Prostate gland (tissue), 2 donors: ENCODE measurements around the gene FAM153A.
"Not testable (repeated sequence)": the region's sequence is repeated elsewhere in the genome, so short reads cannot be mapped to it uniquely, and the experiment has no call there.

ENCODE experiments used
- POLR2A ChIP-seq: fragments of 450-650 bp; IDR thresholded peaks from one replicate; pipeline ENCODE4 v1.6.1; 2016; ENCODE audit warnings: antibody characterized with exemption, mild to moderate bottlenecking
- POLR2AphosphoS5 ChIP-seq: sonication (generic); formaldehyde crosslinking; IDR thresholded peaks from one replicate; pipeline ENCODE4 v1.6.1; 2017; ENCODE audit warnings: antibody characterized with exemption
- TF ChIP-seq, protein P1 (sequence below), 4 experiments: fragments of 200-600 bp in 2 of 4; fragments of 450-650 bp in 2 of 4; sonication (generic) in 2 of 4; IDR thresholded peaks; 1 replicate in 3 of 4; 2 replicates in 1 of 4; pipeline ENCODE4 v1.5.1; 2016 to 2019; ENCODE audit warnings: antibody characterized with exemption in 4 of 4, mild to moderate bottlenecking in 2 of 4, moderate library complexity in 2 of 4

DNA sequence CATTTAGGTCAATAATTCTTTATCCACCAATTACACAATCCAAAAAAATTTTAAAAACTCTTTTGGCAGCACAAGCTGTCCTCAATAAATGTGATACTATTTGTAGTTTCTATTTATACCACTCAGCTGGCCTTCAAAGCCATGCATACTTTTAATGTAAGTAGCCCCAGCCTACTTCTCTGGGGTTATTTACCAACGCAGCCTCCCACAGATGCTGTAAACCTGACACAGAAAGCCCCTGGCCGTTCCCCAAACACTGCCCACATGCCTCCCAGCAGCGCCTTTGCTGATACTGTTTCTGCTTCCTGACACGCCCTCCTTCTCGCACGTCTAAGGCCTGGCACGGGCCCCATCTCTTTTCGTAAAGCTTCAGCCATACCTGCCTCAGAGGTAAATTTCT lies 62.7 kb downstream of the FAM153A start:
- TF ChIP-seq, protein P1, sequence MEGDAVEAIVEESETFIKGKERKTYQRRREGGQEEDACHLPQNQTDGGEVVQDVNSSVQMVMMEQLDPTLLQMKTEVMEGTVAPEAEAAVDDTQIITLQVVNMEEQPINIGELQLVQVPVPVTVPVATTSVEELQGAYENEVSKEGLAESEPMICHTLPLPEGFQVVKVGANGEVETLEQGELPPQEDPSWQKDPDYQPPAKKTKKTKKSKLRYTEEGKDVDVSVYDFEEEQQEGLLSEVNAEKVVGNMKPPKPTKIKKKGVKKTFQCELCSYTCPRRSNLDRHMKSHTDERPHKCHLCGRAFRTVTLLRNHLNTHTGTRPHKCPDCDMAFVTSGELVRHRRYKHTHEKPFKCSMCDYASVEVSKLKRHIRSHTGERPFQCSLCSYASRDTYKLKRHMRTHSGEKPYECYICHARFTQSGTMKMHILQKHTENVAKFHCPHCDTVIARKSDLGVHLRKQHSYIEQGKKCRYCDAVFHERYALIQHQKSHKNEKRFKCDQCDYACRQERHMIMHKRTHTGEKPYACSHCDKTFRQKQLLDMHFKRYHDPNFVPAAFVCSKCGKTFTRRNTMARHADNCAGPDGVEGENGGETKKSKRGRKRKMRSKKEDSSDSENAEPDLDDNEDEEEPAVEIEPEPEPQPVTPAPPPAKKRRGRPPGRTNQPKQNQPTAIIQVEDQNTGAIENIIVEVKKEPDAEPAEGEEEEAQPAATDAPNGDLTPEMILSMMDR (IDR thresholded peaks at IDR 0.05) = not testable (repeated sequence)
- TF ChIP-seq POLR2AphosphoS5, POLR2A: not testable (repeated sequence)
